ENCODE data around the gene JUN.

JUN gene

DNA sequence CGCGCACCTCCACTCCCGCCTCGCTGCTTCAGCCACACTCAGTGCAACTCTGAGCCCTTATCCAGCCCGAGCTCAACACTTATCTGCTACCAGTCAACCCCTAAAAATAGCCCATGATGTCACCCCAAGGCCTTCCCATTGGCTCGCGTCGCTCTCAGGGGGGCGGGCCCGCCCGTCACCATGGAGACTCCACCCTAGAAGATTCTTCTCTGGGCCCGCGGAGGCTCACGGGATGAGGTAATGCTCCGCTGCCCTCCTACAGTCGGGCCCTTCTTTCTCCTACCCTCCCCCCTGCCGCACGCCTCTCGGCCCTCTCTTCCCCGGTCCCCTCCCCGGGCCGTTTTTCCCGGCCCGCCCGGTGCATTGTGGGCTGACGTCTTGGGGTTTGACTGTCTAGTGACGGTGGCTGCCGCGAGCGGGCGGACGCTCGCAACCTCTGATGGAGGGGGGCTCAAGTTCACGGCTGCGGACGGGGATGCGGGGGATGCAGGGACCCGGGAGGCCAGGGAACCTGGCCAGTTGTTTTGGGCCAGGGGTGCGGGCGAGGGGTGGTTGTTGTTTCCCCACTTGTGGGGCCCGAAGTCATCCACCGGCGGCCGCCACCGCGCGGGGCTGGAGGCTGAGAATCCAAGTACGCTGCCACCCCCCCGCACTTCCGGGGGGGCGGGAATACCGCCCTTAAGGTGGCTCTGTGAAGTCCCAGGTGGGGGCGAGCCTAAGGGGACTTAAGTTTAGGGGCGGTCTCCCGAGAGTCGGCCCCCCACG lies at the start of gene JUN:
TSS of gene JUN (minus strand) at position 55 of the 765 bp plus-strand sequence. CDS start 977 bp downstream, outside the sequence.
- peak; percentile 94 to 98 for DNase-seq (ENCODE audit: low read depth in 2 of 2, low spot score in 1 of 2)

DNA sequence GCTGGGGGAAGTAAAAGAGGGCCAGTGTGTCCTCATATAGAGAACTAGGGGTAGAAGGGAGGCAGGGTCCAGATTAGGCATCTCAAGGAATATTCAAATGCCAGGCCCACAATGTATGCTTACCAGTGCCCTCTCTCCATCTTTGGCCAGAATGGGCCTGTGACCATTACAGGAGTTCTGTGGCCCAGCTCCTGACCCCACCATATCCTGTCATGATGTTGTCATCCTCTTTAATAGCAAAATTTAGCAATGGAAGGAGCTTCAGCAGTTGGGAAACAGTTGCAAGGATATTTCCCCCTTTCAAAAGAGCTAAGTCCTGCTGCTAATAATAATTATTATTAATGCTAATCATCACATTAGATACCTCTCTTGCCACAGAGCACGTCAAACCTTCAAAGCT lies 49.3 kb upstream of the JUN start:
- DNase-seq (ENCODE audit: low read depth in 2 of 2, low spot score in 1 of 2), result no peak

GRCh38 chr1:58830291-58830690 lies 46.4 kb upstream of the JUN start:
- no peak for DNase-seq (ENCODE audit: low read depth in 2 of 2, low spot score in 1 of 2)

DNA sequence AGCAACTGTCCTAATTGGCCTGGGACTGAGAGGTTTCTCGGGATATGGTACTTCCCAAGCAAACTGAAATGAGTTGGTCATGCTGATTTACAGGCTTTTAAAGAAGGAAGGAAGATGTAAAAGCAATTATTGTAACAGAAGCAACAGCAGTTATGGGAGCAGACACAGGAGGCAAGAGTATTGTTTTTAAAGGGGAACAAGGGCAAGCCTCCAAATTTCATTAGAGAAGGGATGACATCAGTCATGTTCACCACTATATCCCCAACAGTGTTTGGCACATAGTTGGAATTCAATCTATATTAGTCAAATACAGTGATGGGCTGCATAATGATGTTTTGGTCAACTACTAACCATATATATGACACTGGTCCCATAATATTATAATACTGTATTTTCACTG lies 46.0 kb upstream of the JUN start:
- DNase-seq (ENCODE audit: low read depth in 2 of 2, low spot score in 1 of 2), result no peak

DNA sequence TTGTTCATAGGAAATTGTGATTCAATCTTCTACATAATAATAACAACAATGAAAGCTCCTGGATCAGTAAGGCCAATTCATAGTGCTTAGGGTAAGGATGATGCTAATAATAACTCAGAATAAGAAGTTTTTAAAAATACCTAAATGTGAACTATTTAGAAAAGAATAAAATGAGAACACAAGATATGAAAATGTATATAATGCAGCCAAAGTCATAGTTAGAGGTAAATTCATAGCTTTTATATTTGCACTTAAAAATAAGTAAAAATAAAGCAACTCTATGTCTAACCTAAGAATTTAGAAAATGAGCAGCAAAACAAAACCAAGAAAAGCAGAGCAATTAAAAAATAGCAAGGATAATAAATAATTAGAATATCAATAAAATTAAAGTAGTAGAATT lies 43.5 kb upstream of the JUN start:
- DNase-seq (ENCODE audit: low read depth in 2 of 2, low spot score in 1 of 2), result no peak

DNA sequence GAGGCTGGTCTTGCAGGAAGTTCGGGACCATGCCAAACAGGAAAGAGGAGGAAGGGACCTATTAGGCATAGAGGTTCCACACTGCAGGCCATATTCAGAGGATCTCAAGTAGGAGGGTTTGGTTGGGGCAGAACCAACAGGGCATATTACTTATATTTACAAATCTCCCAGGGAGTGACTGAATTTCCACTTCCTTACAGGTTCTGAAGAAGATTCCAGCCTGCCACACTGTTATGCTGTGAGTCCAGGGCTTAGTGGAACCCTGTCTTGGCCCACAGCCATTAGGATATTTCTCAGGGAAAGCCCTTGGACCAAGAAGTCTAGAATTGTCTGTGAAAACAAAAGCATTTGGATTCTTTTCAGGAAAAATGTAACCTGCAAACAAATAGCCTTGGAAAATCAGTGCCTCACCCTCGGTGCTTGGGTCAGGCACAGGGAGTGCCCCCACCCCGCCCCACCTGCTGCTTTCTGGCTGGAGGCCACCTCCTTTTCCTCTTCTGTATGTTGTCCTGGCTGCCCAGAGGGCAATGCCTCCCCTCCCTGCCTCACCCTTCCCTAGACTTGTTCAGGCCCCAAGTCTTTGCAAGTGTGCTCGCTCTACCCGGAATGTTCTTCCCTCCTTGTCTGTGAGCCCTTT lies 41.0 kb upstream of the JUN start:
- DNase-seq (ENCODE audit: low read depth in 2 of 2, low spot score in 1 of 2), result no peak

- no peak for DNase-seq (ENCODE audit: low read depth in 2 of 2, low spot score in 1 of 2)
These were observed 39.7 kb upstream of the JUN start for GRCh38 chr1:58823481-58824010.

- no peak for DNase-seq (ENCODE audit: low read depth in 2 of 2, low spot score in 1 of 2)
These were observed 37.5 kb upstream of the JUN start for GRCh38 chr1:58821309-58821708.

- DNase-seq (ENCODE audit: low read depth in 2 of 2, low spot score in 1 of 2), result no peak
These were observed 35.1 kb upstream of the JUN start for GRCh38 chr1:58818976-58819375.

GRCh38 chr1:58818075-58818474 lies 34.2 kb upstream of the JUN start:
- no peak for DNase-seq (ENCODE audit: low read depth in 2 of 2, low spot score in 1 of 2)

GRCh38 chr1:58816747-58817221 lies 32.9 kb upstream of the JUN start:
- DNase-seq (ENCODE audit: low read depth in 2 of 2, low spot score in 1 of 2), result no peak

- peak; percentile 56 to 70 for DNase-seq (ENCODE audit: low read depth in 2 of 2, low spot score in 1 of 2)
These were observed 32.4 kb upstream of the JUN start for GRCh38 chr1:58816072-58816746.

- DNase-seq (ENCODE audit: low read depth in 2 of 2, low spot score in 1 of 2), result no peak
These were observed 31.8 kb upstream of the JUN start for GRCh38 chr1:58815686-58816071.

- peak in 1 of 2 donors; percentile 38 for DNase-seq (ENCODE audit: low read depth in 2 of 2, low spot score in 1 of 2)
These were observed 31.3 kb upstream of the JUN start for GRCh38 chr1:58815069-58815685.

- DNase-seq (ENCODE audit: low read depth in 2 of 2, low spot score in 1 of 2), result no peak
These were observed 30.6 kb upstream of the JUN start for GRCh38 chr1:58814251-58815068.

GRCh38 chr1:58813801-58814200 lies 30.0 kb upstream of the JUN start:
- DNase-seq (ENCODE audit: low read depth in 2 of 2, low spot score in 1 of 2), result no peak

- no peak for DNase-seq (ENCODE audit: low read depth in 2 of 2, low spot score in 1 of 2)
These were observed 29.5 kb upstream of the JUN start for GRCh38 chr1:58813361-58813760.

- DNase-seq (ENCODE audit: low read depth in 2 of 2, low spot score in 1 of 2), result no peak
These were observed 29.1 kb upstream of the JUN start for GRCh38 chr1:58812926-58813325.

- DNase-seq (ENCODE audit: low read depth in 2 of 2, low spot score in 1 of 2), result no peak
These were observed 28.6 kb upstream of the JUN start for GRCh38 chr1:58812468-58812867.

- no peak for DNase-seq (ENCODE audit: low read depth in 2 of 2, low spot score in 1 of 2)
These were observed 27.5 kb upstream of the JUN start for GRCh38 chr1:58811303-58811702.
